HCT116 (cell line): ENCODE measurements around the gene EEF2. TPM values are rescaled to one million over a fixed set of nuclear protein-coding genes. Genes with fewer than 3 reads are reported as not detected.

Experiments
- ATAC-seq: fragments of 200-7000 bp; cut with Tn5 transposase; 2 replicates; pipeline ENCODE4 v1.9.1; 2020; ENCODE audit warnings: mild to moderate bottlenecking, moderate library complexity
- BruUV-seq: library from RNA; stranded (reverse); fragments of 400-500 nt; replicated peaks from 2 replicates; lab custom pipeline; 2021; lab: Mats Ljungman, UMichigan
- CTCF ChIA-PET: fragments of 300-600 bp; sonication (Branson Sonifier 250); formaldehyde crosslinking; loops from one replicate; lab custom pipeline; 2021; ENCODE audit warnings: antibody characterized with exemption; lab: Charles Lee
- POLR2A ChIA-PET: fragments of 300-600, 350-600 bp; sonication (Branson Sonifier 250); formaldehyde crosslinking; loops from one replicate; lab custom pipeline; 2021; ENCODE audit warnings: antibody characterized with exemption; lab: Charles Lee
- RAD21 ChIA-PET, 2 experiments: fragments of 300-600 bp; sonication (Branson Sonifier 250); formaldehyde crosslinking; loops; one replicate each; lab custom pipeline; 2023; ENCODE audit warnings: low total read pairs in 2 of 2; ENCODE audit not compliant: uncharacterized antibody in 2 of 2, unreplicated experiment in 2 of 2, low non-redundant PET in 1 of 2; lab: Charles Lee
- DNase-seq: peaks from one replicate; pipeline ENCODE4 v3.0.0-alpha.2; 2010; ENCODE audit warnings: low read depth, low spot score
- H2AFZ ChIP-seq: fragments of 200-600 bp; shearing (Covaris generic), sonication (generic); 2 replicates; pipeline ENCODE4 v1.6.1; 2017; ENCODE audit warnings: low read depth, mixed run types, mixed read lengths, antibody characterized with exemption, low read length; ENCODE audit not compliant: poor library complexity, severe bottlenecking
- H3K27ac ChIP-seq: 2 replicates; pipeline ENCODE4 v1.5.1; 2012; ENCODE audit warnings: low read depth, low read length
- H3K27me3 ChIP-seq: fragments of 200-600 bp; sonication (generic); 2 replicates; pipeline ENCODE4 v1.6.1; 2016; ENCODE audit warnings: mixed run types, low read length, mixed read lengths; ENCODE audit not compliant: insufficient read depth
- H3K36me3 ChIP-seq, 2 experiments: fragments of 200-500 bp in 1 of 2; fragments of 200-600 bp in 1 of 2; sonication (Bioruptor generic) in 1 of 2; sonication (generic) in 1 of 2; 2 replicates each; pipeline versions ENCODE4 v1.5.1 to v1.6.1; 2014 to 2016; ENCODE audit warnings: low read length in 2 of 2, inconsistent platforms in 1 of 2, mixed read lengths in 1 of 2, mixed run types in 1 of 2; ENCODE audit not compliant: insufficient read depth in 2 of 2, control insufficient read depth in 1 of 2
- H3K4me1 ChIP-seq, 2 experiments: fragments of 200-600 bp in 1 of 2; sonication (generic) in 1 of 2; 2 replicates each; pipeline versions ENCODE4 v1.5.1 to v1.6.1; 2012 to 2017; ENCODE audit warnings: low read length in 2 of 2, inconsistent platforms in 1 of 2, mild to moderate bottlenecking in 1 of 2, mixed read lengths in 1 of 2, mixed run types in 1 of 2, moderate library complexity in 1 of 2; ENCODE audit not compliant: insufficient read depth in 2 of 2, control insufficient read depth in 1 of 2
- H3K4me2 ChIP-seq: fragments of 200-600 bp; sonication (generic); 2 replicates; pipeline ENCODE4 v1.6.1; 2017; ENCODE audit warnings: mixed run types, low read length, mixed read lengths
- H3K4me3 ChIP-seq, 2 experiments: fragments of 200-600 bp in 1 of 2; sonication (generic) in 1 of 2; replicated peaks in 1 of 2; 2 replicates each; pipeline ENCODE4 v1.5.1; 2011 to 2016; ENCODE audit warnings: low read length in 2 of 2, control low read depth in 1 of 2, low read depth in 1 of 2, mild to moderate bottlenecking in 1 of 2, mixed read lengths in 1 of 2, mixed run types in 1 of 2
- H3K79me2 ChIP-seq: fragments of 200-600 bp; sonication (generic); 2 replicates; pipeline ENCODE4 v1.6.1; 2017; ENCODE audit warnings: mild to moderate bottlenecking, mixed run types, low read length, moderate library complexity, mixed read lengths; ENCODE audit not compliant: insufficient read depth
- H3K9ac ChIP-seq: fragments of 200-600 bp; sonication (generic); 2 replicates; pipeline ENCODE4 v1.6.1; 2016; ENCODE audit warnings: low read length, mixed read lengths
- H3K9me2 ChIP-seq: fragments of 200-600 bp; sonication (generic), shearing (Covaris generic); 2 replicates; pipeline ENCODE4 v1.6.1; 2017; ENCODE audit warnings: mixed run types, mild to moderate bottlenecking, moderate library complexity; ENCODE audit not compliant: insufficient read depth
- H3K9me3 ChIP-seq, 2 experiments: fragments of 200-500 bp in 1 of 2; fragments of 200-600 bp in 1 of 2; sonication (Bioruptor generic) in 1 of 2; sonication (generic) in 1 of 2; 2 replicates each; pipeline ENCODE4 v1.6.1; 2014 to 2017; ENCODE audit warnings: low read length in 2 of 2, mixed read lengths in 2 of 2, inconsistent platforms in 1 of 2, low read depth in 1 of 2, mild to moderate bottlenecking in 1 of 2, mixed run types in 1 of 2, moderate library complexity in 1 of 2; ENCODE audit not compliant: control insufficient read depth in 1 of 2, insufficient read depth in 1 of 2
- H4K20me1 ChIP-seq: fragments of 200-600 bp; sonication (generic), shearing (Covaris generic); 2 replicates; pipeline ENCODE4 v1.6.1; 2017; ENCODE audit warnings: mixed run types, mild to moderate bottlenecking, moderate library complexity; ENCODE audit not compliant: insufficient read depth
- CBX3 ChIP-seq: IDR thresholded peaks from 2 replicates; pipeline ENCODE4 v1.6.1; 2012; ENCODE audit warnings: low read depth
- CTCF ChIP-seq, 3 experiments: fragments of 200-600 bp in 1 of 3; sonication (generic) in 1 of 3; IDR thresholded peaks in 2 of 3; conservative IDR thresholded peaks in 1 of 3; 2 replicates each; pipeline ENCODE4 v1.5.1; 2012 to 2017; ENCODE audit warnings: low read depth in 2 of 3, low read length in 2 of 3, antibody characterized with exemption in 1 of 3, borderline replicate concordance in 1 of 3, control low read depth in 1 of 3, mild to moderate bottlenecking in 1 of 3, mixed read lengths in 1 of 3, mixed run types in 1 of 3, moderate library complexity in 1 of 3; ENCODE audit not compliant: insufficient read depth in 1 of 3
- ELF1 ChIP-seq: IDR thresholded peaks from 2 replicates; pipeline ENCODE4 v1.6.1; 2012; ENCODE audit warnings: low read depth, borderline replicate concordance
- RAD21 ChIP-seq: IDR thresholded peaks from 2 replicates; pipeline ENCODE4 v1.6.1; 2012; ENCODE audit warnings: low read depth, mild to moderate bottlenecking
- SIN3A ChIP-seq: IDR thresholded peaks from 2 replicates; pipeline ENCODE4 v1.6.1; 2012; ENCODE audit warnings: low read depth
- SP1 ChIP-seq: IDR thresholded peaks from 2 replicates; pipeline ENCODE4 v1.6.1; 2012; ENCODE audit warnings: low read depth
- ZFX ChIP-seq: fragments of 450-650 bp; IDR thresholded peaks from 2 replicates; pipeline ENCODE4 v1.6.1; 2017
- intact Hi-C: fragments of 100-400 bp; cut with micrococcal nuclease; formaldehyde crosslinking; loops from 2 replicates; pipeline ENCODE4 v1.10.0; 2022
- total RNA-seq: library from RNA; stranded (reverse); gene quantifications from one replicate; pipeline ENCODE4 v1.2.1, GENCODE V29; 2021; ENCODE audit not compliant: unreplicated experiment
- TF ChIP-seq, protein P1 (sequence below): IDR thresholded peaks from 2 replicates; pipeline ENCODE4 v1.6.1; 2012

The EEF2 gene
- total RNA-seq, 1 experiment from 2014 or later = 3,796 TPM

- CTCF ChIA-PET = interaction anchor here (0.6 to 2.0 kb wide), 25 partner anchors 9 to 952 kb away, joined by 3 to 27 read pairs (median 5); partner anchors contain the start of genes DAPK3, MRPL54 and PIAS4
- Histone ChIP-seq H3K36me3 (peaks cover 11 to 21% of the 10 kb centered on the region in 2 experiments), H3K9me2 (no peaks in the 10 kb centered on the region), H3K27ac (peak overlapping the region; percentile 98), H3K9ac (peak overlapping the region; percentile 99), H3K4me1 (peaks cover 22 to 48% of the 10 kb centered on the region in 2 experiments), H2AFZ (peak overlapping the region; percentile 95), H3K79me2 (peaks cover 25% of the 10 kb centered on the region), H3K27me3 (no peaks in the 10 kb centered on the region), H3K9me3 (no peaks in the 10 kb centered on the region), H4K20me1 (peaks cover 20% of the 10 kb centered on the region; the same call in 1 of the 2 replicates), H3K4me2 (peak overlapping the region; percentile 84), H3K4me3 (peak overlapping the region; percentile 95)
- TF ChIP-seq ZFX (no peak), CBX3 (peak; percentile 56; the same call in 1 of the 2 replicates), ELF1 (no peak), SIN3A (no peak), CTCF (IDR thresholded peaks at IDR 0.05 in 2 of 3, conservative IDR thresholded peaks at IDR 0.05 in 1 of 3; ENCODE audit: borderline replicate concordance in 1 of 3, insufficient read depth in 1 of 3, low read depth in 2 of 3, low read length in 2 of 3) (peak; percentile 67 to 89 (median 72); a peak in 5 of 6 replicates), RAD21 (peak; percentile 38; the same call in 1 of the 2 replicates), SP1 (no peak)
- TF ChIP-seq, protein P1, sequence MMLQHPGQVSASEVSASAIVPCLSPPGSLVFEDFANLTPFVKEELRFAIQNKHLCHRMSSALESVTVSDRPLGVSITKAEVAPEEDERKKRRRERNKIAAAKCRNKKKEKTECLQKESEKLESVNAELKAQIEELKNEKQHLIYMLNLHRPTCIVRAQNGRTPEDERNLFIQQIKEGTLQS = no peak
- DNase-seq = peak; percentile 79
- POLR2A ChIA-PET = interaction anchor here (0.6 to 1.7 kb wide), 11 partner anchors 9 to 712 kb away, joined by 3 to 8 read pairs (median 4); partner anchors contain the start of genes DAPK3 and PIAS4
- ATAC-seq = peak; percentile 33
- RAD21 ChIA-PET = interaction anchor here (0.5 to 1.1 kb wide), 5 partner anchors 71 to 219 kb away, joined by 3 to 5 read pairs (median 4); no protein-coding TSS in a partner anchor
- no TSS peak for BruUV-seq
- intact Hi-C loops = loop anchor here (5.0 kb wide), 2 partner anchors 135 to 200 kb away; no protein-coding TSS in a partner anchor
These were observed 2.5 kb upstream of the EEF2 start for GRCh38 chr19:3987619-3988371.
